AG04449 (cell line): ENCODE data around the gene BUD13.

Experiments
- CTCF ChIA-PET: fragments of 350-600 bp; formaldehyde crosslinking; extraction: SDS; loops from one replicate; lab custom pipeline; 2021; ENCODE audit warnings: antibody characterized with exemption; lab: Yijun Ruan, JAX
- POLR2A ChIA-PET: fragments of 400-600, 350-600 bp; formaldehyde crosslinking; extraction: SDS; loops from one replicate; lab custom pipeline; 2020; ENCODE audit warnings: antibody characterized with exemption, inconsistent platforms; lab: Yijun Ruan, JAX
- DNase-seq: peaks from one replicate; pipeline ENCODE4 v3.0.0-alpha.2; 2010; ENCODE audit warnings: low read depth, low spot score
- H3K4me3 ChIP-seq: 2 replicates; pipeline ENCODE4 v1.5.1; 2011; ENCODE audit warnings: low read depth, mild to moderate bottlenecking, control low read depth, low read length
- TF ChIP-seq, protein P1 (sequence below): IDR thresholded peaks from one replicate; pipeline ENCODE4 v1.5.1; 2011; ENCODE audit warnings: mild to moderate bottlenecking, moderate library complexity, low read length, control low read depth, inconsistent platforms; ENCODE audit not compliant: insufficient read depth; ENCODE audit errors: missing control alignments

BUD13 gene

DNA sequence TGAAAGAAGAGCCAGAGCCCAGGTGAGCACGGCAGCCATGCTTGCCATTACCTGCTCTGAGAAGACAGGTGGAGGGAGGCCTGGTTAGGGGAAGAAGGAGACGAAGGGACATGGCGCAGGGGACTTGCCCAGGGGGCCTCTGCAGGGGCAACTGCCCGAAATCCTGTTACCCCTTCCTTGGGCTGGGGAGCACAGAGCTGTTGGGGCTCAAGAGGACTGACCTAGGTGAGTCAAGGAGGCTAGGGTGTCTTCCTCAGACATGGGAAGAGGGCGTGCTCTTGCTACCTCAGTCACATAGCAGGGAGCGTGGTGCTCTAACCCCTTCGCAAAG is 19.0 kb upstream of the BUD13 start, which contains the start of gene APOA5:
Gene APOA5 (minus strand): TSS at position 67 of the 331 bp plus-strand sequence. CDS start 19 bp downstream, at position 48.
- CTCF ChIA-PET: interaction anchor here (0.7 to 12.3 kb wide), 46 partner anchors 8 to 436 kb away, joined by 3 to 472 read pairs (median 8); partner anchors contain the start of genes APOA1, APOA4, APOC3 and BUD13
- TF ChIP-seq, protein P1, sequence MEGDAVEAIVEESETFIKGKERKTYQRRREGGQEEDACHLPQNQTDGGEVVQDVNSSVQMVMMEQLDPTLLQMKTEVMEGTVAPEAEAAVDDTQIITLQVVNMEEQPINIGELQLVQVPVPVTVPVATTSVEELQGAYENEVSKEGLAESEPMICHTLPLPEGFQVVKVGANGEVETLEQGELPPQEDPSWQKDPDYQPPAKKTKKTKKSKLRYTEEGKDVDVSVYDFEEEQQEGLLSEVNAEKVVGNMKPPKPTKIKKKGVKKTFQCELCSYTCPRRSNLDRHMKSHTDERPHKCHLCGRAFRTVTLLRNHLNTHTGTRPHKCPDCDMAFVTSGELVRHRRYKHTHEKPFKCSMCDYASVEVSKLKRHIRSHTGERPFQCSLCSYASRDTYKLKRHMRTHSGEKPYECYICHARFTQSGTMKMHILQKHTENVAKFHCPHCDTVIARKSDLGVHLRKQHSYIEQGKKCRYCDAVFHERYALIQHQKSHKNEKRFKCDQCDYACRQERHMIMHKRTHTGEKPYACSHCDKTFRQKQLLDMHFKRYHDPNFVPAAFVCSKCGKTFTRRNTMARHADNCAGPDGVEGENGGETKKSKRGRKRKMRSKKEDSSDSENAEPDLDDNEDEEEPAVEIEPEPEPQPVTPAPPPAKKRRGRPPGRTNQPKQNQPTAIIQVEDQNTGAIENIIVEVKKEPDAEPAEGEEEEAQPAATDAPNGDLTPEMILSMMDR: no peak
- POLR2A ChIA-PET: interaction anchor here (1.0 to 1.5 kb wide), 3 partner anchors 44 to 408 kb away, joined by 3 to 5 read pairs (median 3); no protein-coding TSS in a partner anchor
- no peak within 1 kb of the TSS for H3K4me3 ChIP-seq
- no peak for DNase-seq

DNA sequence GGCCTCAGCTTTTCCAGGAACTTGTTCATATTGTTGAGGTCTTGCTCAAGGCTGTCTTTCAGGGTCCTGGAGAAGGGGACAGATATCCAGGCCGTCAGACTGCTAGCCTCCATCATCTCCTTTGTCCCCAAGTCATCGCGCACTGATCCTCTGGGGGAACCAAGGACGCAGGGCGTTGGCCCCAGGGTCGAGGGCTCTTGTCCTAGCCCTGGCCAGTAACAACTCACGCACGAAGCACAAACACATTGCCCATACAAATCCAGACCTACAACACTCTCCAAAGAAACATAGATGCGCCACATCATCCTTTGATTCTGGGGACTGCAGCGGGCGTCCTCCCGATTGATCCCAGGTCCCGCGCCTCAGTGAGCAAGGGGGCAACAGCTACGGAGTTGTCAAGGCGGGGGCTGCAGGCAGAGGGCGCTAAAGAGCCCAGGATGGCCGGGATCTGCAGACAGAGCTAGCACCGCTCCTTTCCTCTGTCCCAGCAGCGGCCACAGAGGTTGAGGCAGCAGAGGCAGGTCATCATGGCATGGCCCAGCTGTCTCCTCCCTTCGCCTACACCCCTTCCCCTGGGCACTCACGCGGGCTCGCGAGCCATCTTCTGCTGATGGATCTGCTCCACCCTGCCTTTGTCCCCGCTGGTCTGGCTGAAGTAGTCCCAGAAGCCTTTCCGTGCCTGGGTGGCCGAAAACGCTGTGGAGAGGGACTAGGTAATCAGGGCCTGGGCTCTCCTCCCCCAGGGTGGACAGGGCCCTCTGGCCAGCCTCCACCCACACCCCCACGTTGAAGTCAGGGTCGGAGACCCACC is 18.4 kb upstream of the BUD13 start:
- no peak for DNase-seq
- H3K4me3 ChIP-seq: no peak overlapping the region
- TF ChIP-seq, protein P1: peak; percentile 95
- ChIA-PET CTCF (interaction anchor here (0.7 to 12.3 kb wide), 52 partner anchors 8 to 437 kb away, joined by 3 to 472 read pairs (median 6); partner anchors contain the start of genes APOA1, APOA4, APOC3 and BUD13), POLR2A (interaction anchor here (1.0 to 1.5 kb wide), 3 partner anchors 45 to 409 kb away, joined by 3 to 5 read pairs (median 3); no protein-coding TSS in a partner anchor)

DNA sequence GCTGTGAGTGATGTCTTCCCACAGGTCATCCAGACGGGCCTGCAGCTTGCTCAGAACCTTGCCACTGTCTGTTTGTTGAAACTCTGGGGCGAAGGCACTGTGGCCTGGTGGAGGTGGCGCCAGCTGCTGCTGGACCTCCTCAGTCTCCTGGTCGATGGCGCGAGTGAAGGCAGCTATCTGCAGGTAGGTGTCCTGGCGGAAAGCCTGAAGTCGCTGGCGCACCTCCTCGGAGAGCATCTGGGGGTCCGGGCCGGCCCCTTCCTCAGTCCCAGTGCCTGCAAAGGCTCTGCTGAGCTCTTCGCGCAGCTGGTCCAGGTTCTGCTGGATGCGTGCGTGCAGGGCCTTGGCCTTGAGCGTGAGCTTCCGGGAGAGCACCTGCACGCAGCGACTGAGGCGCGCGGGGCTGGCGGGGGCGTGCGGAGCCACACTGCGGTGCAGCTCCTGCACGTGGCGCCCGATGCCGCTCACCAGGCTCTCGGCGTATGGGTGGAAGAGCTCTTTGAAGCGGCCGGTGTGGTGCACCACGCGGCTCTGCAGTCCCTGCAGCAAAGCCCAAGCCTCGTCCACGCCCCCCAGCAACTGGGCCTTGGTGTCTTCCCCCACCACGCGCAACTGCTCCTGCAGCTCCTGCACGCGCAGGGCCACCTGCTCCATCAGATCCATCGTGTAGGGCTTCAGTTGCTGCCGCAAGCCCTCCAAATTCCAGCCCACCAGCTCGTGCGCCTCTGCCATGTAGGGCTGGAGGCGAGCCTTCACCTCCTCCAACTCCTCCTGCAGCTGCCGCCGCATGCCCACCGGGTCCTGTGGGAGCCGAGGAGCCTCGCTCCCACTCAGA is 17.6 kb upstream of the BUD13 start:
- TF ChIP-seq, protein P1: no peak
- DNase-seq: no peak
- H3K4me3 ChIP-seq: no peak overlapping the region
- CTCF ChIA-PET: interaction anchor here (1.0 to 12.3 kb wide), 51 partner anchors 7 to 438 kb away, joined by 3 to 472 read pairs (median 6); partner anchors contain the start of genes APOA1, APOA4, APOC3 and BUD13
- POLR2A ChIA-PET: interaction anchor here (1.0 to 1.5 kb wide), 2 partner anchors 45 to 353 kb away, joined by 3 to 5 read pairs; no protein-coding TSS in a partner anchor

DNA sequence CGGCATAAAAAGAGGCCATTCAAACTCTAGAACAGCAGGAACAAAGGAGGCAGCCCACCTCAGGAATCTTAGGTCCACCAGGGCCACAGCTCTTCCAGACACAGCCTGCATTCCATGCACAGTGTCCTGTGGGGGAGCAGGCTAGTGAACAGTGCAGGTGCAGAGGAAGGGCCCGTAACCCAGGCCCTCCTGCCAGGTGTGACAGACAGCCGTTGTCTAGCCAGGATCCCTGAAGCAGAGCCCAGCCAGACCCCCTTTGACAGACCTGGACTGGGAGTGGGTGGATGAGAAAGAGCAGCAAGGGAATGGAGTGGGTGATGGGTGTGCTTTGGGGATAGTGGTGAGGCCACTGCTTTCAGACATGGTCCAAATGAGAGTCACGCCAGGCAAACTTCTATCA is 16.2 kb upstream of the BUD13 start:
- ChIA-PET CTCF (interaction anchor here (0.8 to 12.3 kb wide), 14 partner anchors 9 to 439 kb away, joined by 3 to 472 read pairs (median 10); partner anchors contain the start of genes APOA1, PCSK7 and SIK3), POLR2A (interaction anchor here (1.0 kb wide), 1 partner anchor 47 kb away, joined by 3 read pairs; no protein-coding TSS in a partner anchor)
- TF ChIP-seq, protein P1: no peak

DNA sequence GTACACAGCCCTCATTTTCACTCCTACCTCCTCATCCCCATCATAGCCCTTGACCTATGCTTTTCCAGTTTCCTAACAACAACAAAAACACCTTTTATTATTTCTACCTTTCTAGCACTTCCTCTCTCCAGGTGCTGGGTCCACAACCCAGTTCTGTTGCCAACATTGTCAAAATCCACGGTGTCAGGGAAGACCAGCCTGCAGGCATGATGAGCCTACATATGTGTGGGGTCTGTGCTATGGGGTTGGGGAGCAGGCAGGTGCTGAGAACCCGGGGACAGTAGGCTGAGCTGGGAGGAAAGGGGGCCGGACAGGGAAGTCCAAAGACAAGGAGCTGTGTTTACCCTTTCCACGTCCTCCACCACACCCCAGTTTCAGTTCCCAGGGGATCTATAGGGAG is 15.7 kb upstream of the BUD13 start:
- no peak for DNase-seq
- ChIA-PET POLR2A (interaction anchor here (1.0 to 1.6 kb wide), 4 partner anchors 12 to 310 kb away, joined by 3 to 8 read pairs (median 6); partner anchors contain the start of gene SIK3), CTCF (interaction anchor here (0.8 to 12.3 kb wide), 11 partner anchors 8 to 439 kb away, joined by 3 to 472 read pairs (median 13); partner anchors contain the start of genes APOA1, PCSK7 and SIK3)
- TF ChIP-seq, protein P1: no peak
- H3K4me3 ChIP-seq: peak overlapping the region; percentile 77

More for the DNA sequence above, 16.2 kb upstream of the BUD13 start:
- DNase-seq: no peak
- no peak overlapping the region for H3K4me3 ChIP-seq
